HCT116 (cell line): Measurements from ENCODE around the gene TBC1D22B. TPM values are rescaled to one million over a fixed set of nuclear protein-coding genes. Genes with fewer than 3 reads are reported as not detected.

ENCODE experiments used
- ATAC-seq: fragments of 200-7000 bp; cut with Tn5 transposase; 2 replicates; pipeline ENCODE4 v1.9.1; 2020; ENCODE audit warnings: mild to moderate bottlenecking, moderate library complexity
- BruUV-seq: library from RNA; stranded (reverse); fragments of 400-500 nt; replicated peaks from 2 replicates; lab custom pipeline; 2021; lab: Mats Ljungman, UMichigan
- CTCF ChIA-PET: fragments of 300-600 bp; sonication (Branson Sonifier 250); formaldehyde crosslinking; loops from one replicate; lab custom pipeline; 2021; ENCODE audit warnings: antibody characterized with exemption; lab: Charles Lee
- POLR2A ChIA-PET: fragments of 300-600, 350-600 bp; sonication (Branson Sonifier 250); formaldehyde crosslinking; loops from one replicate; lab custom pipeline; 2021; ENCODE audit warnings: antibody characterized with exemption; lab: Charles Lee
- RAD21 ChIA-PET, 2 experiments: fragments of 300-600 bp; sonication (Branson Sonifier 250); formaldehyde crosslinking; loops; one replicate each; lab custom pipeline; 2023; ENCODE audit warnings: low total read pairs in 2 of 2; ENCODE audit not compliant: uncharacterized antibody in 2 of 2, unreplicated experiment in 2 of 2, low non-redundant PET in 1 of 2; lab: Charles Lee
- DNase-seq: peaks from one replicate; pipeline ENCODE4 v3.0.0-alpha.2; 2010; ENCODE audit warnings: low read depth, low spot score
- H2AFZ ChIP-seq: fragments of 200-600 bp; shearing (Covaris generic), sonication (generic); 2 replicates; pipeline ENCODE4 v1.6.1; 2017; ENCODE audit warnings: low read depth, mixed run types, mixed read lengths, antibody characterized with exemption, low read length; ENCODE audit not compliant: poor library complexity, severe bottlenecking
- H3K27ac ChIP-seq: 2 replicates; pipeline ENCODE4 v1.5.1; 2012; ENCODE audit warnings: low read depth, low read length
- H3K27me3 ChIP-seq: fragments of 200-600 bp; sonication (generic); 2 replicates; pipeline ENCODE4 v1.6.1; 2016; ENCODE audit warnings: mixed run types, low read length, mixed read lengths; ENCODE audit not compliant: insufficient read depth
- H3K36me3 ChIP-seq, 2 experiments: fragments of 200-500 bp in 1 of 2; fragments of 200-600 bp in 1 of 2; sonication (Bioruptor generic) in 1 of 2; sonication (generic) in 1 of 2; 2 replicates each; pipeline versions ENCODE4 v1.5.1 to v1.6.1; 2014 to 2016; ENCODE audit warnings: low read length in 2 of 2, inconsistent platforms in 1 of 2, mixed read lengths in 1 of 2, mixed run types in 1 of 2; ENCODE audit not compliant: insufficient read depth in 2 of 2, control insufficient read depth in 1 of 2
- H3K4me1 ChIP-seq, 2 experiments: fragments of 200-600 bp in 1 of 2; sonication (generic) in 1 of 2; 2 replicates each; pipeline versions ENCODE4 v1.5.1 to v1.6.1; 2012 to 2017; ENCODE audit warnings: low read length in 2 of 2, inconsistent platforms in 1 of 2, mild to moderate bottlenecking in 1 of 2, mixed read lengths in 1 of 2, mixed run types in 1 of 2, moderate library complexity in 1 of 2; ENCODE audit not compliant: insufficient read depth in 2 of 2, control insufficient read depth in 1 of 2
- H3K4me2 ChIP-seq: fragments of 200-600 bp; sonication (generic); 2 replicates; pipeline ENCODE4 v1.6.1; 2017; ENCODE audit warnings: mixed run types, low read length, mixed read lengths
- H3K4me3 ChIP-seq, 2 experiments: fragments of 200-600 bp in 1 of 2; sonication (generic) in 1 of 2; replicated peaks in 1 of 2; 2 replicates each; pipeline ENCODE4 v1.5.1; 2011 to 2016; ENCODE audit warnings: low read length in 2 of 2, control low read depth in 1 of 2, low read depth in 1 of 2, mild to moderate bottlenecking in 1 of 2, mixed read lengths in 1 of 2, mixed run types in 1 of 2
- H3K79me2 ChIP-seq: fragments of 200-600 bp; sonication (generic); 2 replicates; pipeline ENCODE4 v1.6.1; 2017; ENCODE audit warnings: mild to moderate bottlenecking, mixed run types, low read length, moderate library complexity, mixed read lengths; ENCODE audit not compliant: insufficient read depth
- H3K9ac ChIP-seq: fragments of 200-600 bp; sonication (generic); 2 replicates; pipeline ENCODE4 v1.6.1; 2016; ENCODE audit warnings: low read length, mixed read lengths
- H3K9me2 ChIP-seq: fragments of 200-600 bp; sonication (generic), shearing (Covaris generic); 2 replicates; pipeline ENCODE4 v1.6.1; 2017; ENCODE audit warnings: mixed run types, mild to moderate bottlenecking, moderate library complexity; ENCODE audit not compliant: insufficient read depth
- H3K9me3 ChIP-seq, 2 experiments: fragments of 200-500 bp in 1 of 2; fragments of 200-600 bp in 1 of 2; sonication (Bioruptor generic) in 1 of 2; sonication (generic) in 1 of 2; 2 replicates each; pipeline ENCODE4 v1.6.1; 2014 to 2017; ENCODE audit warnings: low read length in 2 of 2, mixed read lengths in 2 of 2, inconsistent platforms in 1 of 2, low read depth in 1 of 2, mild to moderate bottlenecking in 1 of 2, mixed run types in 1 of 2, moderate library complexity in 1 of 2; ENCODE audit not compliant: control insufficient read depth in 1 of 2, insufficient read depth in 1 of 2
- H4K20me1 ChIP-seq: fragments of 200-600 bp; sonication (generic), shearing (Covaris generic); 2 replicates; pipeline ENCODE4 v1.6.1; 2017; ENCODE audit warnings: mixed run types, mild to moderate bottlenecking, moderate library complexity; ENCODE audit not compliant: insufficient read depth
- ATF3 ChIP-seq: IDR thresholded peaks from 2 replicates; pipeline ENCODE4 v1.6.1; 2012
- CEBPB ChIP-seq: IDR thresholded peaks from 2 replicates; pipeline ENCODE4 v1.6.1; 2012; ENCODE audit warnings: low read depth
- CTCF ChIP-seq, 3 experiments: fragments of 200-600 bp in 1 of 3; sonication (generic) in 1 of 3; IDR thresholded peaks in 2 of 3; conservative IDR thresholded peaks in 1 of 3; 2 replicates each; pipeline ENCODE4 v1.5.1; 2012 to 2017; ENCODE audit warnings: low read depth in 2 of 3, low read length in 2 of 3, antibody characterized with exemption in 1 of 3, borderline replicate concordance in 1 of 3, control low read depth in 1 of 3, mild to moderate bottlenecking in 1 of 3, mixed read lengths in 1 of 3, mixed run types in 1 of 3, moderate library complexity in 1 of 3; ENCODE audit not compliant: insufficient read depth in 1 of 3
- EGR1 ChIP-seq: IDR thresholded peaks from 2 replicates; pipeline ENCODE4 v1.6.1; 2012; ENCODE audit warnings: low read depth
- ELF1 ChIP-seq: IDR thresholded peaks from 2 replicates; pipeline ENCODE4 v1.6.1; 2012; ENCODE audit warnings: low read depth, borderline replicate concordance
- EZH2 ChIP-seq: fragments of 200-600 bp; sonication (generic); IDR thresholded peaks from 2 replicates; pipeline ENCODE4 v1.6.1; 2017; ENCODE audit warnings: antibody characterized with exemption, mixed run types
- FOSL1 ChIP-seq: IDR thresholded peaks from 2 replicates; pipeline ENCODE4 v1.6.1; 2012; ENCODE audit warnings: low read depth
- POLR2A ChIP-seq: IDR thresholded peaks from 2 replicates; pipeline ENCODE4 v1.7.0; 2011; ENCODE audit warnings: borderline replicate concordance; ENCODE audit not compliant: insufficient read depth, insufficient read length; ENCODE audit errors: extremely low read depth
- POLR2AphosphoS5 ChIP-seq: IDR thresholded peaks from 2 replicates; pipeline ENCODE4 v1.6.1; 2011; ENCODE audit warnings: mild to moderate bottlenecking, low read depth, low read length, moderate library complexity
- RAD21 ChIP-seq: IDR thresholded peaks from 2 replicates; pipeline ENCODE4 v1.6.1; 2012; ENCODE audit warnings: low read depth, mild to moderate bottlenecking
- REST ChIP-seq: IDR thresholded peaks from 2 replicates; pipeline ENCODE4 v1.6.1; 2012; ENCODE audit warnings: low read depth
- SIN3A ChIP-seq: IDR thresholded peaks from 2 replicates; pipeline ENCODE4 v1.6.1; 2012; ENCODE audit warnings: low read depth
- SP1 ChIP-seq: IDR thresholded peaks from 2 replicates; pipeline ENCODE4 v1.6.1; 2012; ENCODE audit warnings: low read depth
- SRF ChIP-seq: IDR thresholded peaks from 2 replicates; pipeline ENCODE4 v1.6.1; 2012; ENCODE audit warnings: low read depth
- TCF7L2 ChIP-seq: IDR thresholded peaks from 2 replicates; pipeline ENCODE4 v1.7.0; 2011; ENCODE audit warnings: borderline replicate concordance, inconsistent platforms; ENCODE audit not compliant: insufficient read depth, insufficient read length; ENCODE audit errors: extremely low read depth
- YY1 ChIP-seq: IDR thresholded peaks from 2 replicates; pipeline ENCODE4 v1.6.1; 2011; ENCODE audit warnings: low read length, low read depth, moderate library complexity, mild to moderate bottlenecking; ENCODE audit not compliant: insufficient replicate concordance; ENCODE audit errors: extremely low read depth
- ZFX ChIP-seq: fragments of 450-650 bp; IDR thresholded peaks from 2 replicates; pipeline ENCODE4 v1.6.1; 2017
- ZNF274 ChIP-seq: fragments of 200-500 bp; sonication (Bioruptor generic); IDR thresholded peaks from 2 replicates; pipeline ENCODE4 v1.6.1; 2014; ENCODE audit warnings: mild to moderate bottlenecking, low read depth, low read length, inconsistent platforms
- intact Hi-C: fragments of 100-400 bp; cut with micrococcal nuclease; formaldehyde crosslinking; loops from 2 replicates; pipeline ENCODE4 v1.10.0; 2022
- total RNA-seq: library from RNA; stranded (reverse); gene quantifications from one replicate; pipeline ENCODE4 v1.2.1, GENCODE V29; 2021; ENCODE audit not compliant: unreplicated experiment

Gene TBC1D22B
- total RNA-seq, 1 experiment from 2014 or later: 9.1 TPM

GRCh38 chr6:37320646-37321045, 63.1 kb downstream of the TBC1D22B start:
- TF ChIP-seq SIN3A: no peak
- no peak for TF ChIP-seq RAD21
- TF ChIP-seq SRF: no peak
- TF ChIP-seq POLR2A: no peak
- no peak for TF ChIP-seq ATF3
- TF ChIP-seq CEBPB: no peak
- no peak for TF ChIP-seq REST
- no peak for TF ChIP-seq FOSL1
- no peak for TF ChIP-seq TCF7L2
- TF ChIP-seq SP1: no peak
- TF ChIP-seq EGR1: no peak
- TF ChIP-seq ZNF274: no peak
- TF ChIP-seq ZFX: no peak
- TF ChIP-seq EZH2: no peak
- TF ChIP-seq YY1: no peak
- TF ChIP-seq ELF1: no peak
- TF ChIP-seq CTCF (IDR thresholded peaks at IDR 0.05 in 2 of 3, conservative IDR thresholded peaks at IDR 0.05 in 1 of 3; ENCODE audit: borderline replicate concordance in 1 of 3, insufficient read depth in 1 of 3, low read depth in 2 of 3, low read length in 2 of 3): no peak
- TF ChIP-seq POLR2AphosphoS5: no peak
- Histone ChIP-seq H3K27ac (no peak overlapping the region), H3K9ac (no peak overlapping the region), H3K79me2 (no peaks in the 10 kb centered on the region), H3K9me3 (no peaks in the 10 kb centered on the region), H3K27me3 (no peaks in the 10 kb centered on the region), H3K4me1 (peaks cover 0 to 21% of the 10 kb centered on the region in 2 experiments; a peak in 2 of 4 replicates), H4K20me1 (no peaks in the 10 kb centered on the region), H3K4me2 (no peak overlapping the region), H2AFZ (no peak overlapping the region), H3K36me3 (peaks cover 16 to 23% of the 10 kb centered on the region in 2 experiments; a peak in 3 of 4 replicates), H3K4me3 (no peak overlapping the region), H3K9me2 (no peaks in the 10 kb centered on the region)
- BruUV-seq: no TSS peak
- intact Hi-C loops: loop anchor here (10.0 kb wide), 1 partner anchor 374 kb away; the partner anchor contains the start of gene MDGA1
- RAD21 ChIA-PET: no interaction called here
- no peak for DNase-seq
- POLR2A ChIA-PET: no interaction called here
- no peak for ATAC-seq
- CTCF ChIA-PET: interaction anchor here (0.6 kb wide), 1 partner anchor 56 kb away, joined by 3 read pairs; no protein-coding TSS in a partner anchor
